ENCODE measurements around the gene TRPM4.
"Not testable (repeated sequence)": the region's sequence is repeated elsewhere in the genome, so short reads cannot be mapped to it uniquely, and the experiment has no call there.

TRPM4 gene

GRCh38 chr19:49193822-49194394, 36.3 kb downstream of the TRPM4 start:
- no peak for DNase-seq

- no peak for DNase-seq
Observed at GRCh38 chr19:49194408-49194807, 36.8 kb downstream of the TRPM4 start.

- DNase-seq = no peak
Observed at GRCh38 chr19:49196527-49197240, 39.1 kb downstream of the TRPM4 start.

GRCh38 chr19:49200238-49200862, 42.8 kb downstream of the TRPM4 start:
- no peak for DNase-seq

- DNase-seq = no peak
Observed at GRCh38 chr19:49201042-49201441, 43.5 kb downstream of the TRPM4 start.

GRCh38 chr19:49205114-49205513, 47.5 kb downstream of the TRPM4 start:
- DNase-seq = no peak

GRCh38 chr19:49209502-49209901, 51.9 kb downstream of the TRPM4 start:
- DNase-seq = not testable (repeated sequence)

- DNase-seq = no peak
Observed at GRCh38 chr19:49210108-49210900, 52.7 kb downstream of the TRPM4 start.

GRCh38 chr19:49210901-49211451, 53.4 kb downstream of the TRPM4 start:
- DNase-seq = no peak

- DNase-seq = no peak
Observed at GRCh38 chr19:49212016-49212701, 54.6 kb downstream of the TRPM4 start.

- no peak for DNase-seq
Observed at GRCh38 chr19:49213791-49214190, 56.2 kb downstream of the TRPM4 start.

GRCh38 chr19:49214701-49215100, 57.1 kb downstream of the TRPM4 start:
- no peak for DNase-seq

- DNase-seq = no peak
Observed at GRCh38 chr19:49216071-49216470, 58.5 kb downstream of the TRPM4 start.

- DNase-seq = no peak
Observed at GRCh38 chr19:49217382-49217781, 59.8 kb downstream of the TRPM4 start.

- no peak for DNase-seq
Observed at GRCh38 chr19:49222011-49222410, 64.4 kb downstream of the TRPM4 start.

- DNase-seq = no peak
Observed at GRCh38 chr19:49222528-49222927, 64.9 kb downstream of the TRPM4 start.

GRCh38 chr19:49223472-49223871, 65.9 kb downstream of the TRPM4 start:
- DNase-seq = no peak

GRCh38 chr19:49224441-49224840, 66.8 kb downstream of the TRPM4 start:
- not testable (repeated sequence) for DNase-seq

- DNase-seq = peak; percentile 54
Observed at GRCh38 chr19:49224879-49225278, 67.3 kb downstream of the TRPM4 start.

GRCh38 chr19:49229416-49229815, 71.8 kb downstream of the TRPM4 start:
- DNase-seq = no peak

GRCh38 chr19:49231389-49231788, 73.8 kb downstream of the TRPM4 start:
- DNase-seq = no peak

GRCh38 chr19:49231804-49232203, 74.2 kb downstream of the TRPM4 start:
- no peak for DNase-seq

- no peak for DNase-seq
Observed at GRCh38 chr19:49233163-49233562, 75.6 kb downstream of the TRPM4 start.

All from DMS 273 treated with DMSO at 0.1 percent for 48 hours (cell line).